Measurements from ENCODE around the gene APEX1.

The APEX1 gene

GRCh38 chr14:20486684-20487395, 31.8 kb downstream of the APEX1 start:
- TF ChIP-seq ARNTL (CRISPR knock-in tag; IDR thresholded peaks at IDR 0.05; ENCODE audit: borderline replicate concordance, low read depth) (no peak), POU6F1 (CRISPR knock-in tag; IDR thresholded peaks at IDR 0.05; ENCODE audit: borderline replicate concordance, low read depth) (no peak)
- no peak for ATAC-seq

GRCh38 chr14:20487396-20487725, 32.3 kb downstream of the APEX1 start:
- no peak for ATAC-seq
- no peak for TF ChIP-seq TSHZ2 (CRISPR knock-in tag; IDR thresholded peaks at IDR 0.05)
- TF ChIP-seq SNAI2 (CRISPR knock-in tag; IDR thresholded peaks at IDR 0.05), result no peak
- no peak for TF ChIP-seq ARNTL (CRISPR knock-in tag; IDR thresholded peaks at IDR 0.05; ENCODE audit: borderline replicate concordance, low read depth)
- TF ChIP-seq ISL1 (CRISPR knock-in tag; IDR thresholded peaks at IDR 0.05), result no peak
- TF ChIP-seq PATZ1 (CRISPR knock-in tag; IDR thresholded peaks at IDR 0.05; ENCODE audit: borderline replicate concordance), result no peak
- no peak for TF ChIP-seq PPARA (CRISPR knock-in tag; IDR thresholded peaks at IDR 0.05; ENCODE audit: borderline replicate concordance)
- TF ChIP-seq TOX (CRISPR knock-in tag; IDR thresholded peaks at IDR 0.05; ENCODE audit: borderline replicate concordance), result no peak
- no peak for TF ChIP-seq ZNF565 (CRISPR knock-in tag; conservative IDR thresholded peaks at IDR 0.05; ENCODE audit: low read depth)
- TF ChIP-seq ZFP30 (CRISPR knock-in tag; IDR thresholded peaks at IDR 0.05), result no peak
- TF ChIP-seq GLIS3 (CRISPR knock-in tag; IDR thresholded peaks at IDR 0.05), result no peak
- TF ChIP-seq ZNF8 (CRISPR knock-in tag; IDR thresholded peaks at IDR 0.05), result no peak
- no peak for TF ChIP-seq CSRNP3 (CRISPR knock-in tag; IDR thresholded peaks at IDR 0.05)
- no peak for TF ChIP-seq ESRRG (CRISPR knock-in tag; IDR thresholded peaks at IDR 0.05)
- TF ChIP-seq CSDC2 (CRISPR knock-in tag; IDR thresholded peaks at IDR 0.05), result no peak
- no peak for TF ChIP-seq TCF4 (CRISPR knock-in tag; IDR thresholded peaks at IDR 0.05; ENCODE audit: borderline replicate concordance)

- TF ChIP-seq ZNF565 (CRISPR knock-in tag; conservative IDR thresholded peaks at IDR 0.05; ENCODE audit: low read depth), result no peak
- no peak for TF ChIP-seq ZFP30 (CRISPR knock-in tag; IDR thresholded peaks at IDR 0.05)
- no peak for TF ChIP-seq ZC3H10 (CRISPR knock-in tag; IDR thresholded peaks at IDR 0.05)
- no peak for TF ChIP-seq RARB (CRISPR knock-in tag; IDR thresholded peaks at IDR 0.05)
- no peak for TF ChIP-seq TCF4 (CRISPR knock-in tag; IDR thresholded peaks at IDR 0.05; ENCODE audit: borderline replicate concordance)
- no peak for TF ChIP-seq BACH2 (CRISPR knock-in tag; IDR thresholded peaks at IDR 0.05; ENCODE audit: borderline replicate concordance)
- no peak for TF ChIP-seq CSRNP3 (CRISPR knock-in tag; IDR thresholded peaks at IDR 0.05)
- no peak for ATAC-seq
These were observed 34.3 kb downstream of the APEX1 start for GRCh38 chr14:20489093-20489994.

Measured in SK-N-SH treated with all-trans-retinoic acid at 6 μM for 48 hours (cell line).